ENCODE results near the gene ABCG1. TPM values are rescaled to one million over a fixed set of nuclear protein-coding genes. Genes with fewer than 3 reads are reported as not detected.

ABCG1 gene
- total RNA-seq, 2 experiments from 2014 or later, result 22.2 to 24.6 TPM

DNA sequence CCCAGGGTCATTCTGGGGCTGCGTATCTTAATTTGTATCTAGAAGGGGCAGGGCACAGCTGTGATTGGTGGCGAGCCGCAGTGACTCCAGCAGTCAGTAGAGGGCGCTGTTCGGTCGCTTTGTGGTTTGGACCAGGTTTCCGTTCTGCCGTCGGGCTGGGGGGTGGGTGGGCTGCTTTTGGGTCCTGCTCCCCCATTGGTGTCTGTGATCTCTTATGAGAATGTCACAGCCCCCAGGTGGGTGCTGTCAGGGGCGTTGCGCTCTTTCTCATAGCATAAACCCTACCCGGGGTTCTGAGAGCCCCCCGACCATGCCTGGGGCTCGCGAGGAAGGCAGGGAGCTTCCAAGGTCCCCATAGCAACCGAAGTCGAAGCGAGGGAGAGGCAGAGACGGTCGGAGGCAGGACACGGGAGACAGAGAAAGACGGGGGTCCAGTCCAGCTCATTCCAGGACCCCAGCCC, 90.8 kb downstream of the ABCG1 start:
- H3K4me1 Mint-ChIP-seq (ENCODE audit: low read depth), result peaks cover 3% of the 10 kb centered on the region
- no peak overlapping the region for H3K27ac Mint-ChIP-seq
- intact Hi-C loops (cut with micrococcal nuclease), result loop anchor here (1.0 to 10.0 kb wide), 3 partner anchors 75 to 164 kb away; no protein-coding TSS in a partner anchor
- no peaks in the 10 kb centered on the region for H3K9me3 Mint-ChIP-seq
- ChIA-PET POLR2A (no interaction called here), CTCF (interaction anchor here (0.6 to 4.0 kb wide), 38 partner anchors 8 to 190 kb away, joined by 3 to 34 read pairs (median 4); no protein-coding TSS in a partner anchor)
- peaks cover 5% of the 10 kb centered on the region for H3K27me3 Mint-ChIP-seq
- no peak overlapping the region for H3K4me3 Mint-ChIP-seq
- no peaks in the 10 kb centered on the region for H3K36me3 Mint-ChIP-seq
- DNase-seq, result peak; percentile 83

- POLR2A ChIA-PET, result no interaction called here
- H3K27ac Mint-ChIP-seq, result peak overlapping the region; percentile 13
- no peak overlapping the region for H3K4me3 Mint-ChIP-seq
- intact Hi-C loops (cut with micrococcal nuclease), result no loop called here
- peaks cover 3% of the 10 kb centered on the region for H3K4me1 Mint-ChIP-seq (ENCODE audit: low read depth)
- CTCF ChIA-PET, result interaction anchor here (0.8 to 4.0 kb wide), 29 partner anchors 8 to 217 kb away, joined by 3 to 34 read pairs (median 6); no protein-coding TSS in a partner anchor
- no peaks in the 10 kb centered on the region for H3K9me3 Mint-ChIP-seq
- peaks cover 5% of the 10 kb centered on the region for H3K27me3 Mint-ChIP-seq
- DNase-seq, result no peak
- H3K36me3 Mint-ChIP-seq, result no peaks in the 10 kb centered on the region
Observed at GRCh38 chr21:42310411-42311001, 91.6 kb downstream of the ABCG1 start.

GRCh38 chr21:42311160-42311559, 92.2 kb downstream of the ABCG1 start:
- POLR2A ChIA-PET, result no interaction called here
- intact Hi-C loops (cut with micrococcal nuclease), result no loop called here

GRCh38 chr21:42311816-42312625, 93.1 kb downstream of the ABCG1 start:
- ChIA-PET POLR2A (no interaction called here), CTCF (interaction anchor here (0.9 to 4.0 kb wide), 6 partner anchors 67 to 148 kb away, joined by 3 to 34 read pairs (median 9); no protein-coding TSS in a partner anchor)
- Mint-ChIP-seq H3K4me3 (no peak overlapping the region), H3K9me3 (no peaks in the 10 kb centered on the region), H3K4me1 (ENCODE audit: low read depth) (peaks cover 3% of the 10 kb centered on the region), H3K27ac (no peak overlapping the region), H3K27me3 (peaks cover 5% of the 10 kb centered on the region), H3K36me3 (no peaks in the 10 kb centered on the region)
- intact Hi-C loops (cut with micrococcal nuclease), result no loop called here
- DNase-seq, result no peak

More at GRCh38 chr21:42311160-42311559, 92.2 kb downstream of the ABCG1 start:
- CTCF ChIA-PET, result interaction anchor here (0.5 to 4.0 kb wide), 20 partner anchors 8 to 520 kb away, joined by 3 to 34 read pairs (median 6); no protein-coding TSS in a partner anchor
- Mint-ChIP-seq H3K36me3 (no peaks in the 10 kb centered on the region), H3K27me3 (peaks cover 5% of the 10 kb centered on the region), H3K27ac (no peak overlapping the region), H3K4me1 (ENCODE audit: low read depth) (peaks cover 3% of the 10 kb centered on the region), H3K9me3 (no peaks in the 10 kb centered on the region), H3K4me3 (no peak overlapping the region)
- no peak for DNase-seq

DNA sequence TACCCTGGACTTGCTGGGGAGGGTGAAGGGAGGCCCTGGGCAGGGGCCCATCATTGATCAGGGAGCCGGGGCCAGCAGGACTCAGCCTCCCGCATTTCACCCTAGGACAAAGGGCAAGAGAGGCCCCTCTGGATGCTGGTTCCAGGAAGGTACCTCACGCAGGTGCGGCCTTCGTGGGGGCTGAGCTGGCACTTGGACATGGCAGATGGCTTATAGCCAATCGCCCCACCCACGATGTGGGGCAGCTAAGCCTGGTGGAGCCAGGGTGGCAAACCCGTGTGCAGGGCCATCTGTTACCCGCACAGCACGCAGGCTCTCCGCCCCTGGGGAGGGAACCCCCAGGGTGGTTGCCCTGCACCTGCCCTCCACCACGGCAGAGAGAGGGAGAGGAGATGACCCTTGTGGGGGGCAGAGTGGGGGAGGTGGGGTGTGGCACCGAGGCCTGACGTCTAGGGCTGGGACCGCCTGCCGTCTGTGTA, 93.7 kb downstream of the ABCG1 start:
- H3K4me1 Mint-ChIP-seq (ENCODE audit: low read depth), result peaks cover 3% of the 10 kb centered on the region
- H3K36me3 Mint-ChIP-seq, result no peaks in the 10 kb centered on the region
- no peaks in the 10 kb centered on the region for H3K9me3 Mint-ChIP-seq
- intact Hi-C loops (cut with micrococcal nuclease), result no loop called here
- H3K4me3 Mint-ChIP-seq, result no peak overlapping the region
- H3K27me3 Mint-ChIP-seq, result peaks cover under 1% of the 10 kb centered on the region
- ChIA-PET CTCF (interaction anchor here (1.0 to 4.0 kb wide), 2 partner anchors 137 to 145 kb away, joined by 3 to 34 read pairs; no protein-coding TSS in a partner anchor), POLR2A (no interaction called here)
- no peak overlapping the region for H3K27ac Mint-ChIP-seq
- no peak for DNase-seq

- no peak for DNase-seq
- Mint-ChIP-seq H3K36me3 (no peaks in the 10 kb centered on the region), H3K4me3 (no peak overlapping the region), H3K27ac (no peak overlapping the region), H3K27me3 (no peaks in the 10 kb centered on the region), H3K4me1 (ENCODE audit: low read depth) (peaks cover 3% of the 10 kb centered on the region), H3K9me3 (no peaks in the 10 kb centered on the region)
- POLR2A ChIA-PET, result no interaction called here
- CTCF ChIA-PET, result interaction anchor here (1.7 kb wide), 1 partner anchor 68 kb away, joined by 4 read pairs; no protein-coding TSS in a partner anchor
- intact Hi-C loops (cut with micrococcal nuclease), result no loop called here
Observed at GRCh38 chr21:42313501-42313969, 94.6 kb downstream of the ABCG1 start.

DNA sequence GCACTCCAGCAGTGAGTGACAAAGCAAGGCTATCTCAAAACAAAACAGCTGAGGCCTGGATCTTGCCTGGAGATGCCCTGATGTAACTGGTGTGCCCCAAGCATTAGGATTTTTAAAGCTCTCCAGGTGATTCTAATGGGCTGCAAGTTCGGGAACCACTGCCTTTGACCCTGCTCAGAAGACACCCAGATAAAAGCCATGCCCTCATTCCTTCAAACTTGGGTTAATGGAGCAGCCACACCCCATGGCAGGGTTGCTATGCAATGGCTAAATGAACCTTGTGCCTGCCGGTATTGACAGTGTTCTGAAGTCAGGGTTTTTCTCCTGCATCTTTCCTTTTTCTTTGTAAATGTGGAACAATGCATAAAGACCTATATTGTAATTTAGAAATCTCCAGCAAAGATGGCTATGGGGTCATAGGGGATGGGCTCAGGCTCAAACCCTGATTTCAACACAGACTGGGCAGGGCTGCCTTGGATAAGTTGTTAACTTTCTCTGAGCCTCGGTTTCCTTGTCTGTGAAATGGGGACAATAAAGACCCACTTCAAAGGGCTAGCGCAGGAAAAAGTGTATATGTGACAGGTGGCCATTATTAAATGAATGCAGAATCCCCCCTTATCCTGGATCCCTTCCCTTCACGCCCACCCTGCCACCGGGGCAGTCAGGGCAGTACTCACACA, 95.8 kb downstream of the ABCG1 start:
- no peaks in the 10 kb centered on the region for H3K9me3 Mint-ChIP-seq
- no peak overlapping the region for H3K4me3 Mint-ChIP-seq
- intact Hi-C loops (cut with micrococcal nuclease), result no loop called here
- no peaks in the 10 kb centered on the region for H3K27me3 Mint-ChIP-seq
- POLR2A ChIA-PET, result no interaction called here
- no peaks in the 10 kb centered on the region for H3K36me3 Mint-ChIP-seq
- no peak overlapping the region for H3K27ac Mint-ChIP-seq
- H3K4me1 Mint-ChIP-seq (ENCODE audit: low read depth), result peaks cover 5% of the 10 kb centered on the region
- CTCF ChIA-PET, result interaction anchor here (0.5 to 1.7 kb wide), 2 partner anchors 66 to 78 kb away, joined by 3 to 4 read pairs; no protein-coding TSS in a partner anchor
- no peak for DNase-seq

- Mint-ChIP-seq H3K9me3 (no peaks in the 10 kb centered on the region), H3K27ac (no peak within 1 kb of the TSS), H3K4me3 (no peak within 1 kb of the TSS), H3K27me3 (no peaks in the 10 kb centered on the region), H3K36me3 (no peaks in the 10 kb centered on the region), H3K4me1 (ENCODE audit: low read depth) (peaks cover 5% of the 10 kb centered on the region)
- ChIA-PET POLR2A (no interaction called here), CTCF (no interaction called here)
- intact Hi-C loops (cut with micrococcal nuclease), result no loop called here
- no peak for DNase-seq
Observed at GRCh38 chr21:42315296-42315891, 96.5 kb downstream of the ABCG1 start, which contains the start of gene TFF3. TSS of gene TFF3 (minus strand) at chr21:42315409. CDS start at chr21:42315374, 35 bp downstream.

- Mint-ChIP-seq H3K27me3 (no peaks in the 10 kb centered on the region), H3K4me3 (no peak overlapping the region), H3K27ac (no peak overlapping the region), H3K36me3 (no peaks in the 10 kb centered on the region), H3K4me1 (ENCODE audit: low read depth) (peaks cover 5% of the 10 kb centered on the region), H3K9me3 (no peaks in the 10 kb centered on the region)
- CTCF ChIA-PET, result no interaction called here
- intact Hi-C loops (cut with micrococcal nuclease), result no loop called here
- POLR2A ChIA-PET, result interaction anchor here (0.6 kb wide), 1 partner anchor 181 kb away, joined by 4 read pairs; no protein-coding TSS in a partner anchor
- DNase-seq, result no peak
Observed at GRCh38 chr21:42316891-42317290, 98.0 kb downstream of the ABCG1 start.

GRCh38 chr21:42317341-42317741, 98.4 kb downstream of the ABCG1 start:
- intact Hi-C loops (cut with micrococcal nuclease), result no loop called here
- peaks cover 5% of the 10 kb centered on the region for H3K4me1 Mint-ChIP-seq (ENCODE audit: low read depth)
- no peaks in the 10 kb centered on the region for H3K9me3 Mint-ChIP-seq
- DNase-seq, result no peak
- no peaks in the 10 kb centered on the region for H3K36me3 Mint-ChIP-seq
- ChIA-PET CTCF (no interaction called here), POLR2A (interaction anchor here (0.6 kb wide), 1 partner anchor 181 kb away, joined by 4 read pairs; no protein-coding TSS in a partner anchor)
- H3K27ac Mint-ChIP-seq, result no peak overlapping the region
- no peak overlapping the region for H3K4me3 Mint-ChIP-seq
- no peaks in the 10 kb centered on the region for H3K27me3 Mint-ChIP-seq
